ENCODE measurements around the gene CYYR1.

DNA sequence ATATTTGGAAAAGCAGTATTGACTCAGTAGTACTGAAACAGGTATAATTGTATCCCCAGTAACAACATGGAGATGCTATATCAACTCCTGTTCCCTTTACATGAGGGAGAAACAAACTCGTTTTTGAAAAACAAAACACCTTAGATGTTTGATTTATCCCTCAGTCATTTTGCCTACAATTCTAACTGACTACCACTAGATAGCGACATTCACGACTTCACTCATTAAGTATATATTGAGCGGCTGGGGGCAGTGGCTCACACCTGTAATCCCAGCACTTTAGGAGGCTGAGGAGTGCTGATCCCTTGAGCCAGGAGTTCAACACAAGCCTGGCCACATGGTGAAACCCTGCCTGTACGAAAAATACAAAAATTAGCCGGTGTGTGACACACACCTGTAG lies 83.3 kb downstream of the CYYR1 start:
- TF ChIP-seq POLR2A (IDR thresholded peaks at IDR 0.05) = no peak
- TF ChIP-seq, protein P1, sequence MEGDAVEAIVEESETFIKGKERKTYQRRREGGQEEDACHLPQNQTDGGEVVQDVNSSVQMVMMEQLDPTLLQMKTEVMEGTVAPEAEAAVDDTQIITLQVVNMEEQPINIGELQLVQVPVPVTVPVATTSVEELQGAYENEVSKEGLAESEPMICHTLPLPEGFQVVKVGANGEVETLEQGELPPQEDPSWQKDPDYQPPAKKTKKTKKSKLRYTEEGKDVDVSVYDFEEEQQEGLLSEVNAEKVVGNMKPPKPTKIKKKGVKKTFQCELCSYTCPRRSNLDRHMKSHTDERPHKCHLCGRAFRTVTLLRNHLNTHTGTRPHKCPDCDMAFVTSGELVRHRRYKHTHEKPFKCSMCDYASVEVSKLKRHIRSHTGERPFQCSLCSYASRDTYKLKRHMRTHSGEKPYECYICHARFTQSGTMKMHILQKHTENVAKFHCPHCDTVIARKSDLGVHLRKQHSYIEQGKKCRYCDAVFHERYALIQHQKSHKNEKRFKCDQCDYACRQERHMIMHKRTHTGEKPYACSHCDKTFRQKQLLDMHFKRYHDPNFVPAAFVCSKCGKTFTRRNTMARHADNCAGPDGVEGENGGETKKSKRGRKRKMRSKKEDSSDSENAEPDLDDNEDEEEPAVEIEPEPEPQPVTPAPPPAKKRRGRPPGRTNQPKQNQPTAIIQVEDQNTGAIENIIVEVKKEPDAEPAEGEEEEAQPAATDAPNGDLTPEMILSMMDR (IDR thresholded peaks at IDR 0.05) = no peak

All from Peyer's patch (tissue), 4 donors.